Measurements from ENCODE around the gene MX2. TPM values are rescaled to one million over a fixed set of nuclear protein-coding genes. Genes with fewer than 3 reads are reported as not detected.
A peak's percentile ranks its signal among the peaks of the same experiment; 100 is the strongest.

Gene MX2
- total RNA-seq, 1 experiment from 2014 or later: 56.7 TPM

GRCh38 chr21:41317063-41317392 is 44.8 kb upstream of the MX2 start:
- in situ Hi-C loops (cut with HindIII; ENCODE audit: low pct_unique_long_range_greater_than_20kb, low sequenced_read_pairs): no loop called here
- Histone ChIP-seq H3K27me3 (ENCODE audit: control insufficient read depth, insufficient read depth, low read length) (no peaks in the 10 kb centered on the region; the same call in 1 of the 2 replicates), H3K27ac (ENCODE audit: low read length) (no peak overlapping the region), H3K4me3 (ENCODE audit: low read depth in 2 of 2, low read length in 2 of 2) (peak overlapping the region in 1 of 2 experiments; percentile 26; a peak in 3 of 4 replicates), H3K9me3 (ENCODE audit: control insufficient read depth, insufficient read depth, low read depth, low read length) (no peaks in the 10 kb centered on the region), H3K36me3 (ENCODE audit: control insufficient read depth, insufficient read depth, low read length) (no peaks in the 10 kb centered on the region), H3K4me1 (ENCODE audit: control insufficient read depth, insufficient read depth, low read length) (no peaks in the 10 kb centered on the region)
- TF ChIP-seq POLR2AphosphoS5 (IDR thresholded peaks at IDR 0.05; ENCODE audit: low read depth, low read length) (no peak), SIN3A (IDR thresholded peaks at IDR 0.05; ENCODE audit: borderline replicate concordance, insufficient read depth, low read depth, low read length) (no peak), TCF7L2 (IDR thresholded peaks at IDR 0.05; ENCODE audit: low read depth, low read length) (no peak)
- TF ChIP-seq, protein P1, sequence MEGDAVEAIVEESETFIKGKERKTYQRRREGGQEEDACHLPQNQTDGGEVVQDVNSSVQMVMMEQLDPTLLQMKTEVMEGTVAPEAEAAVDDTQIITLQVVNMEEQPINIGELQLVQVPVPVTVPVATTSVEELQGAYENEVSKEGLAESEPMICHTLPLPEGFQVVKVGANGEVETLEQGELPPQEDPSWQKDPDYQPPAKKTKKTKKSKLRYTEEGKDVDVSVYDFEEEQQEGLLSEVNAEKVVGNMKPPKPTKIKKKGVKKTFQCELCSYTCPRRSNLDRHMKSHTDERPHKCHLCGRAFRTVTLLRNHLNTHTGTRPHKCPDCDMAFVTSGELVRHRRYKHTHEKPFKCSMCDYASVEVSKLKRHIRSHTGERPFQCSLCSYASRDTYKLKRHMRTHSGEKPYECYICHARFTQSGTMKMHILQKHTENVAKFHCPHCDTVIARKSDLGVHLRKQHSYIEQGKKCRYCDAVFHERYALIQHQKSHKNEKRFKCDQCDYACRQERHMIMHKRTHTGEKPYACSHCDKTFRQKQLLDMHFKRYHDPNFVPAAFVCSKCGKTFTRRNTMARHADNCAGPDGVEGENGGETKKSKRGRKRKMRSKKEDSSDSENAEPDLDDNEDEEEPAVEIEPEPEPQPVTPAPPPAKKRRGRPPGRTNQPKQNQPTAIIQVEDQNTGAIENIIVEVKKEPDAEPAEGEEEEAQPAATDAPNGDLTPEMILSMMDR (IDR thresholded peaks at IDR 0.05): no peak
- TF ChIP-seq, protein P2, sequence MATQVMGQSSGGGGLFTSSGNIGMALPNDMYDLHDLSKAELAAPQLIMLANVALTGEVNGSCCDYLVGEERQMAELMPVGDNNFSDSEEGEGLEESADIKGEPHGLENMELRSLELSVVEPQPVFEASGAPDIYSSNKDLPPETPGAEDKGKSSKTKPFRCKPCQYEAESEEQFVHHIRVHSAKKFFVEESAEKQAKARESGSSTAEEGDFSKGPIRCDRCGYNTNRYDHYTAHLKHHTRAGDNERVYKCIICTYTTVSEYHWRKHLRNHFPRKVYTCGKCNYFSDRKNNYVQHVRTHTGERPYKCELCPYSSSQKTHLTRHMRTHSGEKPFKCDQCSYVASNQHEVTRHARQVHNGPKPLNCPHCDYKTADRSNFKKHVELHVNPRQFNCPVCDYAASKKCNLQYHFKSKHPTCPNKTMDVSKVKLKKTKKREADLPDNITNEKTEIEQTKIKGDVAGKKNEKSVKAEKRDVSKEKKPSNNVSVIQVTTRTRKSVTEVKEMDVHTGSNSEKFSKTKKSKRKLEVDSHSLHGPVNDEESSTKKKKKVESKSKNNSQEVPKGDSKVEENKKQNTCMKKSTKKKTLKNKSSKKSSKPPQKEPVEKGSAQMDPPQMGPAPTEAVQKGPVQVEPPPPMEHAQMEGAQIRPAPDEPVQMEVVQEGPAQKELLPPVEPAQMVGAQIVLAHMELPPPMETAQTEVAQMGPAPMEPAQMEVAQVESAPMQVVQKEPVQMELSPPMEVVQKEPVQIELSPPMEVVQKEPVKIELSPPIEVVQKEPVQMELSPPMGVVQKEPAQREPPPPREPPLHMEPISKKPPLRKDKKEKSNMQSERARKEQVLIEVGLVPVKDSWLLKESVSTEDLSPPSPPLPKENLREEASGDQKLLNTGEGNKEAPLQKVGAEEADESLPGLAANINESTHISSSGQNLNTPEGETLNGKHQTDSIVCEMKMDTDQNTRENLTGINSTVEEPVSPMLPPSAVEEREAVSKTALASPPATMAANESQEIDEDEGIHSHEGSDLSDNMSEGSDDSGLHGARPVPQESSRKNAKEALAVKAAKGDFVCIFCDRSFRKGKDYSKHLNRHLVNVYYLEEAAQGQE (IDR thresholded peaks at IDR 0.05; ENCODE audit: insufficient read depth in 1 of 2, low read depth in 2 of 2, low read length in 1 of 2): no peak
- no TSS peak for BruUV-seq (replicated peaks)
- DNase-seq (ENCODE audit: low read depth, low spot score) (no peak), ATAC-seq (no peak)
- intact Hi-C loops (cut with micrococcal nuclease; ENCODE audit: unreplicated experiment): no loop called here
- POLR2A ChIA-PET: no interaction called here
- CTCF ChIA-PET: no interaction called here

DNA sequence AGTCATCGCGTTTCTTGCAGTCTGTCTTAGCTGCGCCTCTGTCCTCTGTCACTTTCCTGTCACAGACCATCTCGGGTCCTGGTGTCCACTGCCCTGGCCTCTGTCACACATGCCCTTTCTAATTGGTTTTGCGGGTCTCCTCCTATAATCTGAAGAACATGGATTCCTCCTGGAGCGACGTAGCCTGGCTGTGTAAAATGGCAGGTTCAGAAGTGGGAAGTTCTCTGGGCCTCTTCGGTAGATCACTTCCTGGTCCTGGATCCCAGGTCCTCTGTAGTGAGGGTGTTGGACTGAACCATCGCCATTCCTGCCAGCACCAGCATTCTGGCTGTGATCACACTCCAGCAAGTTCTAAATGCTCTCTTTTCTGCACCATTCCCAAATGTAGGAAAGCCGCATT is 44.4 kb upstream of the MX2 start:
- H3K4me3 ChIP-seq (ENCODE audit: low read depth in 2 of 2, low read length in 2 of 2): no peak overlapping the region
- intact Hi-C loops (cut with micrococcal nuclease; ENCODE audit: unreplicated experiment): no loop called here
- TF ChIP-seq, protein P2 (IDR thresholded peaks at IDR 0.05; ENCODE audit: insufficient read depth in 1 of 2, low read depth in 2 of 2, low read length in 1 of 2): no peak
- TF ChIP-seq SIN3A (IDR thresholded peaks at IDR 0.05; ENCODE audit: borderline replicate concordance, insufficient read depth, low read depth, low read length) (no peak), TCF7L2 (IDR thresholded peaks at IDR 0.05; ENCODE audit: low read depth, low read length) (no peak), POLR2AphosphoS5 (IDR thresholded peaks at IDR 0.05; ENCODE audit: low read depth, low read length) (no peak)
- TF ChIP-seq, protein P1 (IDR thresholded peaks at IDR 0.05): no peak
- POLR2A ChIA-PET: no interaction called here
- in situ Hi-C loops (cut with HindIII; ENCODE audit: low pct_unique_long_range_greater_than_20kb, low sequenced_read_pairs): no loop called here
- H3K9me3 ChIP-seq (ENCODE audit: control insufficient read depth, insufficient read depth, low read depth, low read length): no peaks in the 10 kb centered on the region
- no peaks in the 10 kb centered on the region for H3K4me1 ChIP-seq (ENCODE audit: control insufficient read depth, insufficient read depth, low read length)
- DNase-seq (ENCODE audit: low read depth, low spot score) (no peak), ATAC-seq (no peak)
- no peak overlapping the region for H3K27ac ChIP-seq (ENCODE audit: low read length)
- BruUV-seq (replicated peaks): no TSS peak
- CTCF ChIA-PET: no interaction called here
- no peaks in the 10 kb centered on the region for H3K36me3 ChIP-seq (ENCODE audit: control insufficient read depth, insufficient read depth, low read length)
- no peaks in the 10 kb centered on the region; the same call in 1 of the 2 replicates for H3K27me3 ChIP-seq (ENCODE audit: control insufficient read depth, insufficient read depth, low read length)
